Measurements from ENCODE around the gene CMIP. TPM values are rescaled to one million over a fixed set of nuclear protein-coding genes. Genes with fewer than 3 reads are reported as not detected.

CMIP gene
- total and polyA plus RNA-seq, 10 of the 15 experiments (the other 5 are each of a cell fraction or from before 2014, with no cell fraction given) = 1.2 to 43.2 (median 4.4) TPM

- TF ChIP-seq IRF5 (IDR thresholded peaks at IDR 0.05; ENCODE audit: borderline replicate concordance) = no peak
- TF ChIP-seq, protein P1, sequence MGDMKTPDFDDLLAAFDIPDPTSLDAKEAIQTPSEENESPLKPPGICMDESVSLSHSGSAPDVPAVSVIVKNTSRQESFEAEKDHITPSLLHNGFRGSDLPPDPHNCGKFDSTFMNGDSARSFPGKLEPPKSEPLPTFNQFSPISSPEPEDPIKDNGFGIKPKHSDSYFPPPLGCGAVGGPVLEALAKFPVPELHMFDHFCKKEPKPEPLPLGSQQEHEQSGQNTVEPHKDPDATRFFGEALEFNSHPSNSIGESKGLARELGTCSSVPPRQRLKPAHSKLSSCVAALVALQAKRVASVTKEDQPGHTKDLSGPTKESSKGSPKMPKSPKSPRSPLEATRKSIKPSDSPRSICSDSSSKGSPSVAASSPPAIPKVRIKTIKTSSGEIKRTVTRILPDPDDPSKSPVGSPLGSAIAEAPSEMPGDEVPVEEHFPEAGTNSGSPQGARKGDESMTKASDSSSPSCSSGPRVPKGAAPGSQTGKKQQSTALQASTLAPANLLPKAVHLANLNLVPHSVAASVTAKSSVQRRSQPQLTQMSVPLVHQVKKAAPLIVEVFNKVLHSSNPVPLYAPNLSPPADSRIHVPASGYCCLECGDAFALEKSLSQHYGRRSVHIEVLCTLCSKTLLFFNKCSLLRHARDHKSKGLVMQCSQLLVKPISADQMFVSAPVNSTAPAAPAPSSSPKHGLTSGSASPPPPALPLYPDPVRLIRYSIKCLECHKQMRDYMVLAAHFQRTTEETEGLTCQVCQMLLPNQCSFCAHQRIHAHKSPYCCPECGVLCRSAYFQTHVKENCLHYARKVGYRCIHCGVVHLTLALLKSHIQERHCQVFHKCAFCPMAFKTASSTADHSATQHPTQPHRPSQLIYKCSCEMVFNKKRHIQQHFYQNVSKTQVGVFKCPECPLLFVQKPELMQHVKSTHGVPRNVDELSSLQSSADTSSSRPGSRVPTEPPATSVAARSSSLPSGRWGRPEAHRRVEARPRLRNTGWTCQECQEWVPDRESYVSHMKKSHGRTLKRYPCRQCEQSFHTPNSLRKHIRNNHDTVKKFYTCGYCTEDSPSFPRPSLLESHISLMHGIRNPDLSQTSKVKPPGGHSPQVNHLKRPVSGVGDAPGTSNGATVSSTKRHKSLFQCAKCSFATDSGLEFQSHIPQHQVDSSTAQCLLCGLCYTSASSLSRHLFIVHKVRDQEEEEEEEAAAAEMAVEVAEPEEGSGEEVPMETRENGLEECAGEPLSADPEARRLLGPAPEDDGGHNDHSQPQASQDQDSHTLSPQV (IDR thresholded peaks at IDR 0.05) = no peak
- no peak for TF ChIP-seq RAD21 (IDR thresholded peaks at IDR 0.05; ENCODE audit: insufficient read depth, low read depth, low read length)
- no peak for TF ChIP-seq E2F8 (IDR thresholded peaks at IDR 0.05; ENCODE audit: low read depth, partially characterized antibody)
- TF ChIP-seq EZH2 (IDR thresholded peaks at IDR 0.05; ENCODE audit: borderline replicate concordance, control insufficient read depth, low read depth, low read length) = no peak
- no peak for TF ChIP-seq E4F1 (IDR thresholded peaks at IDR 0.05; ENCODE audit: borderline replicate concordance, partially characterized antibody)
- TF ChIP-seq BMI1 (IDR thresholded peaks at IDR 0.05; ENCODE audit: borderline replicate concordance) = peak; percentile 50
Measured at GRCh38 chr16:81442916-81443687, 1.5 kb upstream of the CMIP start (continued).

Data from GM12878 (cell line).